HFFc6 (cell line): Measurements from ENCODE around the gene PHACTR4. TPM values are rescaled to one million over a fixed set of nuclear protein-coding genes. Genes with fewer than 3 reads are reported as not detected.

Experiments
- DNase-seq: peaks from one replicate; pipeline ENCODE4 v3.0.0-alpha.2; 2018
- H3K27ac Mint-ChIP-seq: 2 replicates; pipeline ENCODE4 v1.8.0; 2020; ENCODE audit warnings: mild to moderate bottlenecking, mixed read lengths
- H3K27me3 Mint-ChIP-seq: 2 replicates; pipeline ENCODE4 v1.8.0; 2021; ENCODE audit warnings: mild to moderate bottlenecking, moderate library complexity, mixed read lengths; ENCODE audit not compliant: insufficient read depth
- H3K36me3 Mint-ChIP-seq: 2 replicates; pipeline ENCODE4 v1.8.0; 2021; ENCODE audit warnings: low read depth, mixed read lengths
- H3K4me1 Mint-ChIP-seq: 2 replicates; pipeline ENCODE4 v1.8.0; 2020; ENCODE audit warnings: low read depth, mixed read lengths
- H3K4me3 Mint-ChIP-seq: 2 replicates; pipeline ENCODE4 v1.8.0; 2020; ENCODE audit warnings: mild to moderate bottlenecking, moderate library complexity, mixed read lengths
- H3K9me3 Mint-ChIP-seq: 2 replicates; pipeline ENCODE4 v1.8.0; 2020; ENCODE audit warnings: mild to moderate bottlenecking, mixed read lengths
- total RNA-seq, 6 experiments: library from RNA; stranded (reverse); fragmentation: NEBNext Ultra II Directional; extraction: Animal tissue kit (Norgen Biotek cat#: 25700); gene quantifications; 2 replicates in 1 of 6; 3 replicates in 5 of 6; pipeline ENCODE4 v1.2.3, GENCODE V29; 2021
- TF ChIP-seq, protein P1 (sequence below): fragments of 200-600 bp; sonication (generic); IDR thresholded peaks from 2 replicates; pipeline ENCODE4 v1.5.0; 2021; ENCODE audit warnings: antibody characterized with exemption, mild to moderate bottlenecking

The PHACTR4 gene
- total RNA-seq, 6 experiments from 2014 or later, result 19.9 to 24.4 (median 23.8) TPM

DNA sequence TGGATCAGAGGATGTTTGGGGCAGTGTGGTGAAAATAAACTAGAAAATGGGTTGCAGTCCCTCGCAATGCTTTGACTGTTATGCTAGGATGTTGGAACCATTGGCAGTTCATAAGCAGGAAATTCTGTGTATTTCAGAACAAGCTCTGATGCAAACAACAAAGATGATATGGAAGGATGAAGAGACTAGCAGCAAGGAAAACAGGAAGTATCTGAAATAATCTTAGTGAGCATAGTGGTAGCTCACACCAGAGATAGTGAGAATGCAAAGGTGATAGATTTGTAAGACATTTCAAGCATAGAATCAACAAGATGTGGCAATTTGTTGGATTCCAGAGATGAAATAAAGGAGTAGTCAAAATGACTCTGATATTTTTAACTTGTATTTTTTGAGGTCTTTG lies 125.2 kb downstream of the PHACTR4 start:
- Mint-ChIP-seq H3K9me3 (no peaks in the 10 kb centered on the region), H3K4me3 (no peak overlapping the region), H3K4me1 (0 out of 2 replicates have a peak, but pooled peaks cover 3% of the 10 kb centered on the region), H3K27ac (no peak overlapping the region), H3K27me3 (peaks cover 1% of the 10 kb centered on the region), H3K36me3 (peaks cover 15% of the 10 kb centered on the region)
- no peak for DNase-seq
- TF ChIP-seq, protein P1, sequence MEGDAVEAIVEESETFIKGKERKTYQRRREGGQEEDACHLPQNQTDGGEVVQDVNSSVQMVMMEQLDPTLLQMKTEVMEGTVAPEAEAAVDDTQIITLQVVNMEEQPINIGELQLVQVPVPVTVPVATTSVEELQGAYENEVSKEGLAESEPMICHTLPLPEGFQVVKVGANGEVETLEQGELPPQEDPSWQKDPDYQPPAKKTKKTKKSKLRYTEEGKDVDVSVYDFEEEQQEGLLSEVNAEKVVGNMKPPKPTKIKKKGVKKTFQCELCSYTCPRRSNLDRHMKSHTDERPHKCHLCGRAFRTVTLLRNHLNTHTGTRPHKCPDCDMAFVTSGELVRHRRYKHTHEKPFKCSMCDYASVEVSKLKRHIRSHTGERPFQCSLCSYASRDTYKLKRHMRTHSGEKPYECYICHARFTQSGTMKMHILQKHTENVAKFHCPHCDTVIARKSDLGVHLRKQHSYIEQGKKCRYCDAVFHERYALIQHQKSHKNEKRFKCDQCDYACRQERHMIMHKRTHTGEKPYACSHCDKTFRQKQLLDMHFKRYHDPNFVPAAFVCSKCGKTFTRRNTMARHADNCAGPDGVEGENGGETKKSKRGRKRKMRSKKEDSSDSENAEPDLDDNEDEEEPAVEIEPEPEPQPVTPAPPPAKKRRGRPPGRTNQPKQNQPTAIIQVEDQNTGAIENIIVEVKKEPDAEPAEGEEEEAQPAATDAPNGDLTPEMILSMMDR, result no peak

DNA sequence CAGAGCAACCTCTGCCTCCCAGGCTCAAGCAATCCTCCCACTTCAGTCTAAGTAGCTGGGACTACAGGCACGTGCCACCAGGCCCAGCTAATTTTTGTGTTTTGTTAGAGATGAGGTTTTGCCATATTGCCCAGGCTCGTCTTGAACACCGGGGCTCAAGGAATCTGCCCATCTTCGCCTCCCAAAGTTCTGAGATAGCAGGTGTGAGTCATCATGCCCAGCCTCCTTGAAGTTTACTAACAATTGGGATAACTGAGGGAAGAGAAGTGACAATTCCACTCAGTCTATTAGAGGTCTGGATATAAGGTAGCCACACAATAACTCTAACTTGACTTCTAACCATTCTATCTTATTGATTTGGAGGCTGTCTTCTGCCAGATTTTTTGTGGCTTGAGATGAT lies 130.0 kb downstream of the PHACTR4 start:
- peaks cover 12% of the 10 kb centered on the region; the same call in 1 of the 2 replicates for H3K4me1 Mint-ChIP-seq
- H3K27me3 Mint-ChIP-seq, result peaks cover 1% of the 10 kb centered on the region; the same call in 1 of the 2 replicates
- peaks cover 8% of the 10 kb centered on the region for H3K36me3 Mint-ChIP-seq
- no peak for DNase-seq
- no peak overlapping the region for H3K27ac Mint-ChIP-seq
- H3K9me3 Mint-ChIP-seq, result no peaks in the 10 kb centered on the region
- no peak overlapping the region for H3K4me3 Mint-ChIP-seq
- TF ChIP-seq, protein P1, result no peak

DNA sequence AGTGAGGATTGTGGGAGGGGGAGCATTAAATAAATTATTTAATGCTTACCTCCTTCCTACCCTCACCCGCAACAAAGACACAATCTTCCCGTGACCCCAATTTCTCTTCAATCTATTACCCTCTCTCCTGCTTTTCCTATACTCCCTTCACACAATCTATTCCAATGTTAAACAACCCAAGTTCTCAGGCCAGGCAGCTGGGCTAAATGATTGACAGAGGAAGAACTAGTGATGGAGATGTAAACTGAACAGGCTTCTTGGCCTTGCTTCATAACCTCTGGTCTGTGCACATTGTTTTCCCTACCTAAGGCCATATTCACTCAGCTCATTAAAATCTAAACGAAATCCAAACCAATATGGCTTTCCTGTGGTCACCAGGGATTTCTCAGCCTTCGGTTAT lies 132.4 kb downstream of the PHACTR4 start:
- Mint-ChIP-seq H3K4me3 (no peak overlapping the region), H3K36me3 (peaks cover 18% of the 10 kb centered on the region), H3K27ac (0 out of 2 replicates have a peak overlapping the region, but pooled peaks have one; percentile 11), H3K4me1 (peaks cover 21% of the 10 kb centered on the region), H3K27me3 (peaks cover 17% of the 10 kb centered on the region), H3K9me3 (peaks cover 12% of the 10 kb centered on the region)
- TF ChIP-seq, protein P1, result no peak
- DNase-seq, result no peak

DNA sequence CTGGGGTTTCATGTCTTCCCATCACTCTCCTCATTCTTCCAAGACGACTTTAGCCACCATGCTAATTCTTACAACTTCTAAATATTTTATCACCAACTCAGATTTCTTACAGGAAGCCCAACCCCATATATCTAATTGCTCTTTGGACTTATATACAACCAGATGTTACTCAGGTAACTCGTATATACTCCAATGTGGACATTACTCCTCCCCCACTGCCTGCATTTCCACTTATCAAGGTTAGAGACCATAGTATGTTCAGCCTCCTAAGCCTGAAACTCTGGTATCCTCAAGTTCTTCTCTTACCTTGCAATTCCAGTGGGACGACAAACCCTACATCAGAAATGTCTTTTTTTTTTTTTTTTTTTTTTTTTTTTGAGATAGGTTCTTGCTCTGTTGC lies 133.6 kb downstream of the PHACTR4 start:
- Mint-ChIP-seq H3K4me3 (no peak overlapping the region), H3K9me3 (peaks cover 24% of the 10 kb centered on the region), H3K27me3 (peaks cover 29% of the 10 kb centered on the region), H3K4me1 (peaks cover 21% of the 10 kb centered on the region), H3K36me3 (peaks cover 30% of the 10 kb centered on the region), H3K27ac (no peak overlapping the region)
- TF ChIP-seq, protein P1, result no peak
- no peak for DNase-seq

DNA sequence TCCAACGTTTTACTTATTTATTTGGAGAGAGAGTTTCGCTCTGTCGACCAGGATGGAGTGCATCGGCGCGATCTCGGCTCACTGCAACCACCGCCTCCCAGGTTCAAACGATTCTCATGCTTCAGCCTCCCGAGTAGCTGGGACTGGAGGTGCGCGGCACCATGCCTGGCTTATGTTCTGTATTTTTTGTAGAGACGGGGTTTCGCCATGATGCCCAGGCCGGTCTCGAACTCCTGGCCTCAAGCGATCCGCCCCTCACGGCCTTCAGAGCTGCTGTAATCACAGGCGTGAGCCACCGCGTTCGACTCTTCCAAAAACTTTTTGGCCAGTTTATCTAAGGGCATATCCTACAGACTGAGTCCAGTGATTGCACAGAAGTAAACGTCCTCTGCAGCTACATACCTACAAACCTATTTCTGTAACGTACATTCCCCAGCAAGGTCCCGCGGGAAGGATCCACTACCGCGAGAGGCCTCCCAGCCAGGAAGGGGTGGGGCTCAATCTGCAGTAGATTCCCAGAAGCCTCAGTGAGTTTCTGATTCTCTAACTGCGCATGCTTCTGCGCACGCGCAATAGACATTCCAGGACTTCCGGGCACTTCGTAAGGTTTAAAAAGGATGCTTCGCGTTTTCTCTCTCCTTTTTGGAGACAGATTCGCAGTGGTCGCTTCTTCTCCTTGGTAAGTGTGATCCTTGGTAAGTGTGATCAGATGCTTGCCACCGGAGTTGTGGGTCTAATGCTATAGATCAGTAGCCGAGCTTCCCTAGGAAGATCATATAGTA lies 136.1 kb downstream of the PHACTR4 start, which contains the start of gene RCC1:
RCC1 (plus strand) TSS at position 638 of the 782 bp plus-strand sequence. CDS start 23,824 bp downstream, outside the sequence.
- DNase-seq, result peak; percentile 99
- peaks cover 52% of the 10 kb centered on the region for H3K27me3 Mint-ChIP-seq
- H3K4me1 Mint-ChIP-seq, result peaks cover 40% of the 10 kb centered on the region
- peaks cover 47% of the 10 kb centered on the region for H3K9me3 Mint-ChIP-seq
- H3K4me3 Mint-ChIP-seq, result peak within 1 kb of the TSS; percentile 97
- TF ChIP-seq, protein P1, result no peak
- peaks cover 55% of the 10 kb centered on the region for H3K36me3 Mint-ChIP-seq
- peak within 1 kb of the TSS; percentile 96 for H3K27ac Mint-ChIP-seq
